ENCODE data around the gene GPR156.

The GPR156 gene

DNA sequence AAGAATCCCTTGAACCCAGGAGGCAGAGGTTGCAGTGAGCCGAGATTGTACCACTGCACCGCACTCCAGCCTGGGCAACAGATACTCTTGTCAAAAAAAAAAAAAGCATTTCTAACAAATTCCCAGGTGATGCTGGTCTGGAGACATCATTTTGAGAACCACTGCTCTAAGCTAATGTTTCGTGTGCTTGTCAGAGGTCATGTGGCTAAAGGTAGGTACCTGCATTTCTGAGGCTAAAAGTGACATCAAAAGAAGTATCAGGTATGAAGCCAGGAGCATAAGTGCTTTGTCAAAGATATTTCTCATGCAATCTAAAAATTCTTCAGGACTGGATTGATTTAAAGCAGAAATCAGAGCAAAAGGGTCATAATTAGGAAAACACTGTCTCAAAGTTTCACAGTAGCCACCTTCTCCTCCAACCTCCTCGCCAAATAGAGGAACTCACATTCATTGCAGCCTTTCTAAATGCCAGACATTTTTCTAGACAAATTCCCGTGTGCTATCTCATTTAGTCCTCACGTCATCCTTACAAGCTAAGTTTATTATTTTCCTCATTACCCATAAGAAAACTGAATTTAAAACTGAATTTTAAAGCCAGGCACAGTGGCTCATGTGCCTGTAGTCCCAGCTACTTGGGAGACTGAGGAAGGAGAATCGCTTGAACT, 165.0 kb downstream of the GPR156 start:
- DNase-seq (ENCODE audit: low read depth), result no peak
